Measurements from ENCODE around the gene GPX2.

The GPX2 gene

DNA sequence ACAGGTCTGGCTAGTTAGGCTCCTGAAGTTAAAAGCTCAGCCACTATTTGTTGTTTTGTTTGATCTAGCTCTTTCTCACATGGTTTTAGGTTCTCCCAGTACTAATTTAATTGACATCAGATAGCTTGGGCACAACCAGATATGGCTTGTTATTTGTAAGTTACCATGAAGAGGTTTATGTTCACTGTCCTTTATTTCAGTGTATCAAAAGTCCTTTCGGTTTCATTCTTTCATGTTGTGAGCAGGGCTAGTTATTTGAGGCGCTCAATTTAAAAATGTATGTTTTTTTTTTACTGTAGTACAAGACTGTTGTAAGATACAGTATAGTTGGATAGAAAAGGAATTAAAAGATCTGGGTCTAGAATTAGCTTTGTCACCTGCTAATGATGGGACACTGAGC is 7.0 kb downstream of the GPX2 start:
- H3K4me3 ChIP-seq (ENCODE audit: low read depth in 1 of 2, low read length in 2 of 2): no peak overlapping the region
- H3K9ac ChIP-seq (ENCODE audit: low read depth, low read length): no peak overlapping the region
- peaks cover 76% of the 10 kb centered on the region for H3K36me3 ChIP-seq (ENCODE audit: insufficient read depth, low read length)
- H3K27ac ChIP-seq (ENCODE audit: low read length): no peak overlapping the region
- peaks cover 19% of the 10 kb centered on the region for H3K79me2 ChIP-seq (ENCODE audit: insufficient read depth, low read length)
- no peaks in the 10 kb centered on the region for H3K9me3 ChIP-seq (ENCODE audit: insufficient read depth, low read length, severe bottlenecking)
- H3K4me2 ChIP-seq (ENCODE audit: insufficient read depth, low read length): no peak overlapping the region
- ATAC-seq (ENCODE audit: insufficient read depth, low read depth) (no peak), DNase-seq (no peak)
- H3K4me1 ChIP-seq (ENCODE audit: insufficient read depth, low read length): no peaks in the 10 kb centered on the region
- no peak overlapping the region for H2AFZ ChIP-seq (ENCODE audit: low read depth, low read length)
- TF ChIP-seq, protein P1, sequence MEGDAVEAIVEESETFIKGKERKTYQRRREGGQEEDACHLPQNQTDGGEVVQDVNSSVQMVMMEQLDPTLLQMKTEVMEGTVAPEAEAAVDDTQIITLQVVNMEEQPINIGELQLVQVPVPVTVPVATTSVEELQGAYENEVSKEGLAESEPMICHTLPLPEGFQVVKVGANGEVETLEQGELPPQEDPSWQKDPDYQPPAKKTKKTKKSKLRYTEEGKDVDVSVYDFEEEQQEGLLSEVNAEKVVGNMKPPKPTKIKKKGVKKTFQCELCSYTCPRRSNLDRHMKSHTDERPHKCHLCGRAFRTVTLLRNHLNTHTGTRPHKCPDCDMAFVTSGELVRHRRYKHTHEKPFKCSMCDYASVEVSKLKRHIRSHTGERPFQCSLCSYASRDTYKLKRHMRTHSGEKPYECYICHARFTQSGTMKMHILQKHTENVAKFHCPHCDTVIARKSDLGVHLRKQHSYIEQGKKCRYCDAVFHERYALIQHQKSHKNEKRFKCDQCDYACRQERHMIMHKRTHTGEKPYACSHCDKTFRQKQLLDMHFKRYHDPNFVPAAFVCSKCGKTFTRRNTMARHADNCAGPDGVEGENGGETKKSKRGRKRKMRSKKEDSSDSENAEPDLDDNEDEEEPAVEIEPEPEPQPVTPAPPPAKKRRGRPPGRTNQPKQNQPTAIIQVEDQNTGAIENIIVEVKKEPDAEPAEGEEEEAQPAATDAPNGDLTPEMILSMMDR (IDR thresholded peaks at IDR 0.05; ENCODE audit: borderline replicate concordance, extremely low read depth, low read length, poor library complexity, severe bottlenecking): no peak
- no peak for TF ChIP-seq EZH2 (IDR thresholded peaks at IDR 0.05; ENCODE audit: borderline replicate concordance, low read depth, low read length, severe bottlenecking)
- no peaks in the 10 kb centered on the region for H3K27me3 ChIP-seq (ENCODE audit: insufficient read depth, low read length, poor library complexity)
- peaks cover 5% of the 10 kb centered on the region for H4K20me1 ChIP-seq (ENCODE audit: insufficient read depth, low read length)

DNA sequence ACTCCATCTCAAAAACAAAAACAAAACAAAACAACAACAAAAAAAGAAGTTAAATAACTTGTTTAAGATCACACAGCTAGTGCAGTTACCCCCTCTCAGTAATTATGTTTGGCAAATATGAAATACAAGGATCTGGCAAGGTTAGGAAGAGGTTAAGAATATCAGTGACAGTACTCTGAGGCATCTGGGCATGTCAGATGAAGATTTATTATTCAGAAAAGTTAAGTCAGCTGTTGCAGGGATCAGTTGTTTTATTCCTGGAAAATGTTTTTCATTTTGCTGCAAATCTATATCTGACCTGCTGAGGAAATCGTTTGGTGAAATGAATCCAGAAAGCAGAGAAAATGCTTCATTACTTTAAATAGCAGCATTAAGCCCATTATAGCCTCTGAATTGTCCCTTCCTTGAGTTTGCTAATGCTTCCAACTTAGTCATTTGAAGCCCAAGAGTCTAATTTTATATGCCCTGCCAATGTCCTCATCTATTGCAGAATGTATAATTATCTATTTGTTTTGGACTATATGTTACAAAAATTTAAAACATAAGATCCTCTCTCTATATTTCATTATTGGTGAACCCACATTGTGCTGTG is 8.1 kb downstream of the GPX2 start:
- Histone ChIP-seq H3K27me3 (ENCODE audit: insufficient read depth, low read length, poor library complexity) (no peaks in the 10 kb centered on the region), H3K9me3 (ENCODE audit: insufficient read depth, low read length, severe bottlenecking) (no peaks in the 10 kb centered on the region), H3K27ac (ENCODE audit: low read length) (no peak overlapping the region), H3K4me2 (ENCODE audit: insufficient read depth, low read length) (no peak overlapping the region), H3K36me3 (ENCODE audit: insufficient read depth, low read length) (peaks cover 85% of the 10 kb centered on the region), H4K20me1 (ENCODE audit: insufficient read depth, low read length) (peaks cover 5% of the 10 kb centered on the region), H3K4me1 (ENCODE audit: insufficient read depth, low read length) (peaks cover 5% of the 10 kb centered on the region), H3K79me2 (ENCODE audit: insufficient read depth, low read length) (peaks cover 30% of the 10 kb centered on the region), H3K4me3 (ENCODE audit: low read depth in 1 of 2, low read length in 2 of 2) (no peak overlapping the region), H3K9ac (ENCODE audit: low read depth, low read length) (no peak overlapping the region), H2AFZ (ENCODE audit: low read depth, low read length) (no peak overlapping the region)
- no peak for TF ChIP-seq EZH2 (IDR thresholded peaks at IDR 0.05; ENCODE audit: borderline replicate concordance, low read depth, low read length, severe bottlenecking)
- TF ChIP-seq, protein P1 (IDR thresholded peaks at IDR 0.05; ENCODE audit: borderline replicate concordance, extremely low read depth, low read length, poor library complexity, severe bottlenecking): no peak
- ATAC-seq (ENCODE audit: insufficient read depth, low read depth) (no peak), DNase-seq (no peak)

- Histone ChIP-seq H2AFZ (ENCODE audit: low read depth, low read length) (no peak overlapping the region), H4K20me1 (ENCODE audit: insufficient read depth, low read length) (no peaks in the 10 kb centered on the region; the same call in 1 of the 2 replicates), H3K27me3 (ENCODE audit: insufficient read depth, low read length, poor library complexity) (no peaks in the 10 kb centered on the region), H3K36me3 (ENCODE audit: insufficient read depth, low read length) (peaks cover 77% of the 10 kb centered on the region), H3K9me3 (ENCODE audit: insufficient read depth, low read length, severe bottlenecking) (no peaks in the 10 kb centered on the region), H3K4me3 (ENCODE audit: low read depth in 1 of 2, low read length in 2 of 2) (no peak overlapping the region), H3K9ac (ENCODE audit: low read depth, low read length) (no peak overlapping the region), H3K27ac (ENCODE audit: low read length) (no peak overlapping the region), H3K4me2 (ENCODE audit: insufficient read depth, low read length) (no peak overlapping the region), H3K4me1 (ENCODE audit: insufficient read depth, low read length) (peaks cover 27% of the 10 kb centered on the region), H3K79me2 (ENCODE audit: insufficient read depth, low read length) (peaks cover 35% of the 10 kb centered on the region)
- no peak for DNase-seq
- ATAC-seq (ENCODE audit: insufficient read depth, low read depth): no peak
- TF ChIP-seq EZH2 (IDR thresholded peaks at IDR 0.05; ENCODE audit: borderline replicate concordance, low read depth, low read length, severe bottlenecking): no peak
- TF ChIP-seq, protein P1 (IDR thresholded peaks at IDR 0.05; ENCODE audit: borderline replicate concordance, extremely low read depth, low read length, poor library complexity, severe bottlenecking): no peak
Observed at GRCh38 chr14:64932231-64932630, 10.3 kb downstream of the GPX2 start.

All from DND-41 (cell line).